HG02571 (cell line): ENCODE measurements around the gene COL17A1.

Experiments used
- ATAC-seq: cut with Tn5 transposase; IDR thresholded peaks from one replicate; pipeline ENCODE4 v1.9.1; 2021; ENCODE audit warnings: mild to moderate bottlenecking, moderate library complexity; ENCODE audit not compliant: unreplicated experiment

COL17A1 gene

DNA sequence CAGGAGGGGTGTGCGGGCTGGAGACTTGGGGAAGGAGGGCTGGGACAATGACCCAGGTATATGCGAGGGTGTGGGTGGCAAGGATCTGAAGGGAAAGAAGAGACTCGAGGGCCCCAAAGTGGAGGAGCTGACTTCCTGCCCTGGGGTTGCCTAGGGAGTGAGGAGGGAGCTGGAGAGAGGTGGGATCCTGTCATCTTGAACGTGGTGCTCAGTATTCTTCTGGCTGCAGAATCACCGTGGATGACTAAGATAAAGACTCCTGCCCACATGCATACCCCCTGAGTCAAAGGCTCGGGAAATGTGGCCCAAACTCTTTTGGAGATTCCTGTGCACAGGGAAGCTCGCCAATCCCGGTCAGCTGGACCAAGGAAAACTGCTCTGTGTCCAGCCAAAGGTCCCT lies 31.2 kb downstream of the COL17A1 start:
- ATAC-seq = no peak

DNA sequence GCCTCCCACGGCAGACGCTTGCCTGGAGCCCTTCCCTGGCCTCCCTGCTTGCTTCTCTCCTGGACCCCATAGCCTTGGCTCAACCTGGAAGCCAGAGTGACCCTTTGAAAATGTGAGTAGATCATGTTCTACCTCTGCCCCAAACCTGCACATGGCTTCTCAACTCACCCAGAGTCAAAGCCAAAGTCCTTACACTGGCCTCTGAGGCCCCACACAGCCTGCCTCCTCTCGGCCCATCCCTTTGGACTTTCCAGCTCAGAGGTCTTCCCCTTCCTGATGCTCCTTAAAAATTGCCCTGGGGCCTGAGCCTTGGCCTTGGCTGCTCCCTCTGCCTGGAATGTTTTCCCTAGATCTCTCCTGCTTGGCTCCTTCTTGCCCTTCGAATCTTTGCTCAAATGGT lies 32.5 kb downstream of the COL17A1 start:
- no peak for ATAC-seq

DNA sequence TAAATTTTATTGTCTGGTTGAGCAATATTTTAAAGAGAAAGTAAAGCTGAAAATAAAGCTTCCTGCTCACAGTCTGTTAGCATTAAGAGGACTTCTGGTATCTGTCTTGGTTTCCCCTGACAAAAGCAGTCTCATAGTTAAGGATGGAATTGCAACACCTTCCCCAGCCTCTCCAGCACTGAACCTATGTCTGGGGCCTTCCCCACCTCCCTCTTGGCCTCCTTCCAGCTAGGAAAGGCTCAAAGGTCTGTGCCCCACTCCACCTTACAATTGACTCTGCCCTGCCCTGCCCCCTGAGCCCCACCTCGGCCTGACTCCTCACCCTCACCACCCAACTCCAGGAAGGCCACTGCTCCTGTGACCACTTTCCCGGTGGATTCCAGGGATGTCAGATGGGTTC lies 33.2 kb downstream of the COL17A1 start:
- no peak for ATAC-seq

DNA sequence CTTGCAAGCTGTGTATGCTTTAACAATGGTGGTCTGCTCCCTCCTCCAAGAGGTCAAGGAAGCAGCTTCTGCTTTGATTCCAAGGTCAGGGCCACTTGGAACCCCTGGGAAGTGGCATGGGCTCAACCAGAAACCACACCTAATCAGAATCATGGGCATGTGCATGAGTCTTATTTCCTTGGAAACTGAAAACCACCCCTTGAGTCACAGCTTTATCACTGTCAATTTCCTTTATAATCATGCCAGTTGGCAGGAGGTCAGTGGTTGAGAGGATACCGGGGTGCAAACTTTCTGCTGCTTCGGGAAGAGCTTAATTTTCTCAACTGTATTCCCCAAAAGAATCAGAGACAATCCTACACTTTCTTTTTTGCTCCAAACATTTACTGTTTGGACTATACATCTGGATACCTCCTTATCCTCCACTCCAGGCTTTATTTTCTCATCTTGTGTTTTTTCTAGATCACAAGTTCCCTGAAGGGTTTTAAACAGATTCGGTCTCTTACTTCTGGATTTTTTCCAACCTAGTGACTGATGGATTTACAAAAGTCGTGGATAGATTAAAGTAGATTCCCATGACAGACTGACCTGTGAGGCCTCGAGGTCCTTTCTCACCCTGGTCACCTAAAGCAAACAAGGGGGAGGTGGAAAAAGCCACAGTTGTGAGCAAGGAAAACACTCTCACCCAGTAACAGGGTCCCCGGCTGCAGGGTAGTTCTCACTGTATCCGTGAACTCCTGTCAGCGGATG lies 36.0 kb downstream of the COL17A1 start:
- no peak for ATAC-seq

DNA sequence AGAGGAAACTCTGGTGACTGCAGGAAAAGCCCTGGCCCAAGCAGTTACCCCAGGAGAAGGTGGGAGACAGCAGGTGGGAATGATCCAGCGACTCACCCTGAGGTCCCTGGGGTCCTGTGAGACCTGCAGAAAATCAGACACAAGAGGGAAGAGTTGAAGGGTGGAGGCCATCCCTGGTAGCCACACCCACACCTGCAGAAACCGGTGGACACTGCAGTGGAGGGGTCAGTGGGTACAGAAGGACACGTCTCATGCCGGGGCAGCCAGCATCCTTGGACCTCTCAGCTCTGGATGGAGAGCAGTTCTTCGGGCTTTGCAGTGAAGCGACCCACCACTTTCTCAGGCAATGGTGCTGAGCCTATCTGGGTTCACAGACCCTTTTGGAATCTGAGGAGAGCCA lies 39.0 kb downstream of the COL17A1 start:
- no peak for ATAC-seq

DNA sequence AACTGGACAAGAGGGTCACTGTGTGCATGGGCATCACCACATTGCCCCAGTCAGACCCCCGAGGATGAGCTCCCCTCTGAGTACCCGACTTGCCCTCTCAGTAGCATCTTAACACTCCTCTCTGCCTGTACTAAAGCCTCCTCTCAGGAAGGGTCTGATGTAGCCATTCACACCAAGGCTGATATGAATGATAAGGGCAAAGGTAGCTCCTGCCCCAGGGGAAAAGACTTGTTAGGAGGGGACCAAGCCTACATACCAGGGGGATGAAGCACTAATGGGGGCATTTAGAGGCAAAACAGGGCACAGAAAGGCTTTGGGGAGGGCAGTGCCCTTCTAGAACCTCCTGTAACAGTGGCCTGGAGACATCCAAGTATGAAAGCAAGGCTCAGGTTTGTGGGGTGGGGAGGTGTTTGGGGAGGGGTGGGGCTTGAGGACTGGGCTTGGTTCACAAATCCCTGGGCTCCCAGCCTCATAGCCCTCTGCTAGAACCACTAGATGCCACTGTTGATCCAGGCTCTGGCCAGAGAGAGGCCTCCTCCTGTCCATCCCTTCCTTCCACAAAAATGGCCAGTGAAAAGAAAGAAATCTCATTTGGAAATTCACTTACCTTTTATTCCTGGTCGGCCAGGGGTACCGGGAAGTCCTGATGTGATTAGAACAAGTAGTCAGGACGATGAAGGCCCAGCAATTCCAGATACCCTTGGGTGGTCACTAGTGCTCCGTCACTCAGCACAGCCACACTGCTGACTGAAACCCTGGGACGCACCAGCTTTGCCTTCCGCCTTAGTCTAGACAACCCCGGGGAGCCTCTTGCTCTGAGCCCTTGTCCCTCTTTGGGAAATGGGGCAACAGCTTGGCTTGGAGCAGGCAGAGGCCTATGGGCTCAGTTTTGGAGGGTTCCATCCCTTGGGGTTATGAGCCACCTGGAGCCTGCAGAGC lies 40.3 kb downstream of the COL17A1 start:
- ATAC-seq = no peak

DNA sequence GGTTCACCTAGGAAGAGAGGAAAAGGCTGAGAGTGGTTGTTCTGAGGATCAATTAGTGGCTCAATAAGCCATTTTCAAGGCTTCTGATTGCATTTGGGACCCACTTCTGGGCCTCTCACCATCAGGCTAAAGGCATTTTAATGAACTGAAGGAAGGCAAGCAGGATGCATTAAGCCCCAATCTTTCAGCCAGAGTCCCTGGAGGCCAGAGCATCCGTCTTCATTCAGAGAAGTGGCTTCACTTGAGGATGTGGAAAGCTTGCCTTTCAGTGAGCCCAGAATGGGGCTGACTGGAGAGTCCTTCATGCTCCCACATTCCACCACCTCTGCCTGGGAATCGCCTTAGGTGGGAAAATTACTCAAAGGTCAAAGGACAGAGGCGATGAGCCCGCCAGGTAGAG lies 41.8 kb downstream of the COL17A1 start:
- ATAC-seq = no peak

DNA sequence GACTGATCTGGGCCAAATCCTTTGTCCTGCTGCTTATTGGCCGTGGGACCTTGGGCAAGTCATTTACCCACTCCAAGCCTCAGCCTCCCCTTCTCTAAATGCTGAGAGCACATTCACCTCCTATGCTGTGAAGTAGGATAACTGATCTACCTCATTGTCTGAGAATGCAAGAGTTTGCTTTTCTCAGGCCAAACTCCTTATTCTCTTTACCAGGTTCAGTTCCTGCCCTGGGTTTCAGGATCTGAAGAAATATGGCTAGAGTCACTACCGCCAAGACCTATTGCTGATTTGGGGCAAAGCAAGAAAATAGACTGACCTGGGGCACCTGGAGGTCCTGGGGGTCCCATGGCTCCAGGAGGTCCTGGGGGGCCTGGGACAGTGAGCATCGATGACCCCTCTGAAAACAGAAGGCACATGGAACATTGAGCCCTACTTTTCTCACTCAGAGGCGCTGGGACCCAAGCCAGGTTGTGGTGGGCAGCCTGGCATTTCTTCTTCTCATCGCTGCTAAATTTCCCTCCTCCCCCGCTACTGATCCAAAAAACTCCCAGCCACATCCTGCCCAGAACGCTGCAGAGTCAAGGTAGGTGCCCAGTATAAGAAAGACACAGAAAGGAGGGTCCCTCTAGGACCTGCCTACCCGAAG lies 42.4 kb downstream of the COL17A1 start:
- no peak for ATAC-seq

DNA sequence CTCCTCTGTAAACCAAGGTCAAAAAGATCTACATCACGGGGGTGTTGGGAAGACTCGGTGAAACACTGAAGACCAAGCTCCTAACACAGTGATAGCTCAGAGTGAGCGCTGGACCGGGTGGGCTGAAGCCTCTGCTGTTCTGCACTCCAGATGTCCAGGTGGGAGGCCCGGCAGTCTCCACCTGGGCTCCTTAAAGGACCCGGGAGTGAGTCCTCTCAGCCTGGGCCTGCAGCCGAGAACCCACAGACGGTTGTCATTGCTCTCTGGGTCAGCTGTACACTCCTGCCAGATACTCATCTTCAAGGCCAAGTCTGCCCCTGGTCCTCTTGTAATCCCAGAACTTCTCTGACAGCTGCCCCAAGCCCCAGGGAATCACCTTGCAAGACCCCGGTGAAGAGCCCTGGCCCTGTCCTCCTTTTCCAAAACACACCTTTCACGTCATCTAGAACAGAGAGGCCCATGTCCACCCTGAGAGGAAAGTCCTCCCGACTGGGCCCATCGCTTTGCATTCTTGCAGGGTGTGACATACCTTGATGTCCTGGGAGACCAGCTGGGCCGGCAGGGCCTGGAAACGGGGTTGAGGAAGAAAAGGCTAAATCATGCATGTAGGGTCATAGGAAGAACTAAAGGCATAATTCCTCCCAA lies 43.7 kb downstream of the COL17A1 start:
- ATAC-seq = no peak

DNA sequence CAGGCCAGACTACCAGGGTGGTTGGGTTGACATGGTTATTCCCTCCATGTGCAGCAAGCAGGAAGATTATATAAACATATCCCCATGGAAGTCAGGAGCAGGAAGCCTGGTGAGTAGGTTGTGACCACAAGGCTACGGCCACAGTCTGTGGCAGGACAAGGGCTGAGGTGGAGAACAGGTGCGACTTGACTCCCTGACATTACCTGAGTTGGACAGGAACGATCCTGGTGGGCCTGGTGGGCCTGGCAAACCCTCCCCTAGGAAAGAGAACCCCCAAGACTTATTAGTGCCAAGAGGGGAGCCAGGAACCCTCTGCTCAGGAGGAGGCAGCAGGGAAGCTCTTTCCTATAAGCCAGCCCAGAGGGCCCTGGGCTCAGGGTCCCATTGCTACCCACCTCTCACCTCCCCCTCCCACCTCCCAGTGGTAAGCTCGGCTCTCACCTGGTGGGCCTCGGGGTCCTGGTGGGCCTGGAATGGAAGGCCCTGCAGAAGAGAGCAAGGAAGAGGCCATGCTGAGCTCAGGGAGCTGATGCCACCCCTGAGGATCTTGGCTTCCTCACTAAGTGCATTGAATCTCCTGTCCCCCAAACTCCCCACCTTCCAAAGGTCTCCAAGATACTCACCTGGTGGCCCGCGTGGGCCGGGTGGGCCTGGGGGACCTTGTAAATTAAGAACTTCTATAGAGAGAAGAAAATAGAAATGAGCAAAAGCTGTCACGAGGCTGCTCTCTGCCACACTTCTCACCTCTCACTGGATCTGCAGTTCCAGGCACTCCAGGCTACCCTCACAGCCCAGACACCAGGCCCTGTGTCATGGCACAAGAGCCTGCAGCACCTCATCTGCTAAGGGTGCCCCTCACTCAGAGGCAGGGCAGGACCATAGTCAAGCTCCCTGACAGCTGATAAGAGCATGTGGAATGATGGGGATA lies 44.6 kb downstream of the COL17A1 start:
- no peak for ATAC-seq

DNA sequence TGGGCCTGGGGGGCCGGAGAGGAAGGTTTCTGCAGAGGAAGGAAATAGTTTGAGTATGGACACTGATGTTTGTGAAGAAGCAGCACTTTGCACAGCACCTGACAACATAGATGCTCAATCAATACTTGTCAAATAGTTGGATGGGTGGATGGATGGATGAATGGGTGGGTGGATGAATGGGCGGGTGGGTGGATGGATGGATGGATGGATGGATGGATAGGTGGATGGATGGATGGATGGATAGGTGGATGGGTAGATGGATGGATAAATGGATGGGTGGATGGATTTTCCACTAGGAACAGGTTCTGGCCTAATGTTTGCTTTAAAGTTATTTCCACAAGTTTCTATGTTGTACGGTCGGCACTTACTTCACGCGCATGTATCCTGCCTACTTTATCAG lies 45.3 kb downstream of the COL17A1 start:
- no peak for ATAC-seq

DNA sequence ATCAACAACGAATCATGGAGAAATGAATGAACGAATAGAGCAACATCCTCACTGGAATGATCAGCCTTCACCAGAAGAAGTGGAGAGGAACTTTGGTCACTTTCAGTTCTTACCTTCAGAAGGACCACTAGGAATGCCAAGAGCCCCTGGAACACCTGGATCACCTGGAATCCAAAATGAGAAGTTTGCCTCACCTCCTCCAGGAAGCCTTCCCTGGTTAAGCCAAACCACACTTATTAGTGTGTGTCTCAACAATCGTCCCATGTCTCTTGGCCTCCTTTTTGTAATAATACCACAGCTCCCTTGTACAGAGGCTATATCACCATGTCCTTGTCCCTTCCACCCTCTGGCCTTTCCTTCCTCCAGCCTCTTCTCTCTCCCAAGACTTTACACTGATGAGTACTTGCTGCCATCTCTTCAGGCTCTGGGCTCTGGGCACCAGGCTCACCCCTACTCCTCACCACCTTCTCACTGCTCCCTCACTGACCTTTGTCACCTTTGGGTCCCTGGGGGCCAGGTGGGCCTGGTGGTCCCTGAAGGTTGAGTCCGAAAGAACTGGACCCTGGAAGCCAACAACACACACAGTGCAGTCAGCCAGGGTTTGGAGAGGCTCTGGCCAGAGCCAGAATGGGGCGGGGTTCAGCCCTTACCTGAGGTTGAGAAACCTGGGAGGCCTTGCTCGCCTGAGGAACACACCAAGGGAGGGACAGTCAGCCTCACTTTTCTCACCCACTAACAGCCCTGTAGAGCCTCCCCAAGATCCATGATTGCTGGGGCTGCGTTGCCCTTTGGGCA lies 46.5 kb downstream of the COL17A1 start:
- ATAC-seq = no peak

DNA sequence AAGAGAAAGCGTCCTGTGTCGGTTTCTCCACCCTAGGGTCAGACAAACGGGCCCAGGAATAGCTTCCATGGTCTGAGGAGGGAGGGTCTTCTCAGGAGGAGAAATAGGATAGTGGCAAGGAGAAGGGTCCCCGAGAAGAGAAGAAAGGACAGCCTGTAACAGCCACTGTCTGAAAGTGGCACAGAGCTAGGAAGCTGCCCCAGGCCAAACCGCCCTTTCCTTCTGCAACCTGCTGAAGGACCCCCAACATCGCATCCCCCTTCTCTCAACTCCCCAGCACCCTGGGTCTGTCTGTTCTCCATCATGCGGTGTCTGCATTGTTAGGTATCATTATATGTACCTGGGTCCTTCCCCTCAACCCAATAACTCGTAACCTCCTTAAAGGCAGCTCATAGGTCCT lies 47.1 kb downstream of the COL17A1 start:
- no peak for ATAC-seq

DNA sequence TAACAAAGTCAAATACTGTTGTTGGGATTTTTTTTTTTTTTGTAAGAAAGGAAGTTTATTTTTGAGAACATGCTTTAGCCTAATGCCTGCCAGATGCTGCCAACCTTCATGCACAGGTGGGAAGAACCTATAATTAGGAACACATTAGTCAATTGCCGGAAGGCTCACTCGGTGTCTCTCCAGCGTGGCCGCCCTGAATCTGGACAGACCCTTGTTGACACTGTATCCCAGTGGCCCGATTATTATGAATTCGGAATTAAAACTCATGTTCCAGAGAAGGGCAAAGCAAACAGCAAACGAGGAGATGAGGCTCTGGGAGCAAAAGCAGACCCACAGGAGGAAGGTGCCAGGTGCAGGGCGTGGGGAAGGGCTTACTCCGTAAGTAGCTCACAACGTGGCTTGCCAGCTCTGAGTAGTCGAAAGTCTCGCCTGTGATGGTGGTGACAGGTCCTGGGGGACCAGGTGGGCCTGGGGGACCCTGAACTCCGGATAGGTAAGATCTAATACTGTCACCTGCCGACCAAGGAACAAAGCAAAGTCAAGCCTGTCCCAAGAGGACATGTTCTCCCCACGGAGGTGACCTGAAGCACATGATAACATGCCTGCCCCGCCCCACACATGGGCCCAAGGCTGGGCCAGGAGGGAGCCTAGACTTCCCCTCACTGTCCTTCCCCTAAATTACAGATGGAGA lies 48.3 kb downstream of the COL17A1 start:
- ATAC-seq = no peak

DNA sequence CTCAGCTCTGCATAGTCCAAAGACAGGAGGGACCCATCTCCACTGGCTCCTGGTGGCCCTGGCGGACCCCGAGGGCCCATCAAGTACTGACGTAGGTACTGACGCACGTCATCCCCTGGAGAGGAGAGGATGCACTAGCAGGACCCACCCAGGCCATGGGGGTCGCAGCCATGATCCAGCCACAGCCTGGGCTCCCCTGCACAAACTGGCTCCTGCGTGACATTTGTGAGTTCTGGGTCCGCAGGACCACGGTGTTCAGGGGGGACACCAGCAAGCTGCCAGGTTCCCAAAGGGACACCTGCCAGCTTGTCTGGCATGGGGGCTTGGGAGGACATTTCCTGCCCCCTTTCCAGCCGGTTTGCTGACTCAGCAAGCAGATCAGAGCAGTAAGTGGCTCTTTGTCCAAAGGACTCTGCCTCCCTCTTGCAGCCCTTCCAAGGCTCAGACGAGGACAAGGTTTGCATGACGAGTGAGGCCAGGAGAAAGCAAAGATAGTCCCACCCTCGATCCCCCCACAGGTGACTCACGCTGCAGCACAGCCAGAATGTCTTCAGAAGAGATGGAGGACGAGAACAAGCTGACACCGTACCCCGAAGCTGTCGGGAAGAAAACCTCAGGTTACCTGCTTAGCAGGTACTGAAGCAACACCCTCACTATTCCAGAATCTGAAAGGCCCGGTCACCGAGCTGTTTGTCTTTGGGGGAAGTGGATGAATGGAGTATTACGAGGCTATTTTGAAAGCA lies 49.0 kb downstream of the COL17A1 start:
- ATAC-seq = no peak

DNA sequence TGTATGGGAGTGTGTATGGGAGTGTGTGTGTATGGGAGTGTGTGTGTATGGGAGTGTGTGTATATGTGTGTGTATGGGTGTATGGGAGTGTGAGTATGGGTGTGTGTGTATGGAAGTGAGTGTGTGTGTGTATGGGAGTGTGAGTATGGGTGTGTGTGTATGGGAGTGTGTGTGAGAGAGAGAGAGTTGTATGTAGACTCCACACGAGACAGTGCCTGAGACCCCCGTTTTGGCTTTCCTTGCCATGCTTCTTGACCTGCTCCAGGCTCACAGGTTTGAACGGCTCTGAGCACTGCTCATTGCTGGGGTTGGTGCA lies 49.7 kb downstream of the COL17A1 start:
- ATAC-seq = no peak

DNA sequence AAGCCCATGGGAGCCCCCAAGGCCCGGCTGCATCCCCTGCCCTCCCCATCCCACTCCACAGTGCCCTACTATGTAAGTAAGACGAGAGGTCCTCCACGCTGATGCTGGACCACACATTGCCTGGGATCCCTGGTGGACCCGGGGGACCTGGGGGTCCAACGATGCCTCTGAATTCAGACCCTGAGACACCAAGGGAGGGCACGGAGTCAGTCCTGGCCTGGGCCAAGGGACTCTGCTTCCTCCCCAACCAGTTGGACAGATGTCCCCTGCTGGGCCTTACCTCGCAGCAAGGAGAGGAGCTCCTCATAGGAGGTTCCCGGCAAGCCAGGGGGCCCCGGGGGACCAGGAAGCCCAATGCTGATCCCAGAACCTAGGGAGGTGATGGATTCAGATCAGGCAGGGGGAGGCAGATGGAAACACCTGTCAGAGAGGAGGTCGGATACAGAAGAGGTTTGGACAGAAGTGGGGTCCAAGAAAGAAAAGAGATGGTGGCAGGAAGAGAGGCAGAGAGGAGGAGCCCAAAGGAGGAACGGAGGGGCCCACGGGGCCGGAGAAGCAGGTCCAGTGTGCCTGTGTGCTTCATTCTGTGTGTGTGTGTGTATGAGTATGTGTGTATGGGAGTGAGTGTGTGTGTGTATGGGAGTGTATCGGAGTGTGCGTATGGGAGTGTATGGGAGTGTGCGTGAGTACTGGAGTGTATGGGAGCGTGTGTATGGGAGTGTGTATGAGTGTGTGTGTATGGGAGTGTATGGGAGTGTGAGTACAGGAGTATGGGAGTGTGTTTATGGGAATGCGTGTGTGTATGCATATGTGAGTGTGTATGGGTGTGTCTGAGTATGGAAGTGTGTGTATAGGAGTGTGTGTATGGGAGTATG lies 50.2 kb downstream of the COL17A1 start:
- ATAC-seq = no peak
